ENCODE results near the gene ELP2.

DNA sequence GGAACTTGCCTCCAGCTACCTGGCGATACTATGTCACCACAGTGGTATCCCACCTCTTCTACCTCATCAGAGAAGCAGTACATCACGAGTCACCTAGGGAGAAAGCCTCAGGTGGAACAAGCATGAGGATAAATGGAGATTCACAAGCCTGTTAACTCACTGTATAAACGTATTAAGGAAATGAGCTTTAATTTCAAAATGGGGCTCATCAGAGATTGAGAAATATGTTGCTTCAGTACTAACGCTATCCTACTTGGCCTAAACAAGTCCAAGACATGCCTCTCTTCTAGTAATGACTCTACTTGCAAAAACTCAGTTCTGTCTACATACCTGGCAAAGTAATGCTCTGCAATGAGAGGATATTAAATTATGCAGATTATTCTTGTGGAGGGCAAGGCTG lies 4.9 kb upstream of the ELP2 start:
- TF ChIP-seq, protein P1, sequence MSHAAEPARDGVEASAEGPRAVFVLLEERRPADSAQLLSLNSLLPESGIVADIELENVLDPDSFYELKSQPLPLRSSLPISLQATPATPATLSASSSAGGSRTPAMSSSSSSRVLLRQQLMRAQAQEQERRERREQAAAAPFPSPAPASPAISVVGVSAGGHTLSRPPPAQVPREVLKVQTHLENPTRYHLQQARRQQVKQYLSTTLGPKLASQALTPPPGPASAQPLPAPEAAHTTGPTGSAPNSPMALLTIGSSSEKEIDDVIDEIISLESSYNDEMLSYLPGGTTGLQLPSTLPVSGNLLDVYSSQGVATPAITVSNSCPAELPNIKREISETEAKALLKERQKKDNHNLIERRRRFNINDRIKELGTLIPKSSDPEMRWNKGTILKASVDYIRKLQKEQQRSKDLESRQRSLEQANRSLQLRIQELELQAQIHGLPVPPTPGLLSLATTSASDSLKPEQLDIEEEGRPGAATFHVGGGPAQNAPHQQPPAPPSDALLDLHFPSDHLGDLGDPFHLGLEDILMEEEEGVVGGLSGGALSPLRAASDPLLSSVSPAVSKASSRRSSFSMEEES (CRISPR knock-in tag; IDR thresholded peaks at IDR 0.05): no peak
- TF ChIP-seq POLR2A (conservative IDR thresholded peaks at IDR 0.05) (no peak), TBL1XR1 (IDR thresholded peaks at IDR 0.05; ENCODE audit: low read length in 2 of 2) (no peak), SLC30A9 (CRISPR knock-in tag; IDR thresholded peaks at IDR 0.05) (no peak), SP1 (CRISPR knock-in tag; IDR thresholded peaks at IDR 0.05) (no peak), SAFB (IDR thresholded peaks at IDR 0.05; ENCODE audit: borderline replicate concordance, low read depth, low read length) (no peak), RBM25 (IDR thresholded peaks at IDR 0.05; ENCODE audit: low read depth, low read length, severe bottlenecking) (no peak), BHLHE40 (IDR thresholded peaks at IDR 0.05; ENCODE audit: low read length) (no peak)
- TF ChIP-seq, protein P2, sequence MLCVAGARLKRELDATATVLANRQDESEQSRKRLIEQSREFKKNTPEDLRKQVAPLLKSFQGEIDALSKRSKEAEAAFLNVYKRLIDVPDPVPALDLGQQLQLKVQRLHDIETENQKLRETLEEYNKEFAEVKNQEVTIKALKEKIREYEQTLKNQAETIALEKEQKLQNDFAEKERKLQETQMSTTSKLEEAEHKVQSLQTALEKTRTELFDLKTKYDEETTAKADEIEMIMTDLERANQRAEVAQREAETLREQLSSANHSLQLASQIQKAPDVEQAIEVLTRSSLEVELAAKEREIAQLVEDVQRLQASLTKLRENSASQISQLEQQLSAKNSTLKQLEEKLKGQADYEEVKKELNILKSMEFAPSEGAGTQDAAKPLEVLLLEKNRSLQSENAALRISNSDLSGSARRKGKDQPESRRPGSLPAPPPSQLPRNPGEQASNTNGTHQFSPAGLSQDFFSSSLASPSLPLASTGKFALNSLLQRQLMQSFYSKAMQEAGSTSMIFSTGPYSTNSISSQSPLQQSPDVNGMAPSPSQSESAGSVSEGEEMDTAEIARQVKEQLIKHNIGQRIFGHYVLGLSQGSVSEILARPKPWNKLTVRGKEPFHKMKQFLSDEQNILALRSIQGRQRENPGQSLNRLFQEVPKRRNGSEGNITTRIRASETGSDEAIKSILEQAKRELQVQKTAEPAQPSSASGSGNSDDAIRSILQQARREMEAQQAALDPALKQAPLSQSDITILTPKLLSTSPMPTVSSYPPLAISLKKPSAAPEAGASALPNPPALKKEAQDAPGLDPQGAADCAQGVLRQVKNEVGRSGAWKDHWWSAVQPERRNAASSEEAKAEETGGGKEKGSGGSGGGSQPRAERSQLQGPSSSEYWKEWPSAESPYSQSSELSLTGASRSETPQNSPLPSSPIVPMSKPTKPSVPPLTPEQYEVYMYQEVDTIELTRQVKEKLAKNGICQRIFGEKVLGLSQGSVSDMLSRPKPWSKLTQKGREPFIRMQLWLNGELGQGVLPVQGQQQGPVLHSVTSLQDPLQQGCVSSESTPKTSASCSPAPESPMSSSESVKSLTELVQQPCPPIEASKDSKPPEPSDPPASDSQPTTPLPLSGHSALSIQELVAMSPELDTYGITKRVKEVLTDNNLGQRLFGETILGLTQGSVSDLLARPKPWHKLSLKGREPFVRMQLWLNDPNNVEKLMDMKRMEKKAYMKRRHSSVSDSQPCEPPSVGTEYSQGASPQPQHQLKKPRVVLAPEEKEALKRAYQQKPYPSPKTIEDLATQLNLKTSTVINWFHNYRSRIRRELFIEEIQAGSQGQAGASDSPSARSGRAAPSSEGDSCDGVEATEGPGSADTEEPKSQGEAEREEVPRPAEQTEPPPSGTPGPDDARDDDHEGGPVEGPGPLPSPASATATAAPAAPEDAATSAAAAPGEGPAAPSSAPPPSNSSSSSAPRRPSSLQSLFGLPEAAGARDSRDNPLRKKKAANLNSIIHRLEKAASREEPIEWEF (CRISPR knock-in tag; IDR thresholded peaks at IDR 0.05): no peak
- TF ChIP-seq, protein P3, sequence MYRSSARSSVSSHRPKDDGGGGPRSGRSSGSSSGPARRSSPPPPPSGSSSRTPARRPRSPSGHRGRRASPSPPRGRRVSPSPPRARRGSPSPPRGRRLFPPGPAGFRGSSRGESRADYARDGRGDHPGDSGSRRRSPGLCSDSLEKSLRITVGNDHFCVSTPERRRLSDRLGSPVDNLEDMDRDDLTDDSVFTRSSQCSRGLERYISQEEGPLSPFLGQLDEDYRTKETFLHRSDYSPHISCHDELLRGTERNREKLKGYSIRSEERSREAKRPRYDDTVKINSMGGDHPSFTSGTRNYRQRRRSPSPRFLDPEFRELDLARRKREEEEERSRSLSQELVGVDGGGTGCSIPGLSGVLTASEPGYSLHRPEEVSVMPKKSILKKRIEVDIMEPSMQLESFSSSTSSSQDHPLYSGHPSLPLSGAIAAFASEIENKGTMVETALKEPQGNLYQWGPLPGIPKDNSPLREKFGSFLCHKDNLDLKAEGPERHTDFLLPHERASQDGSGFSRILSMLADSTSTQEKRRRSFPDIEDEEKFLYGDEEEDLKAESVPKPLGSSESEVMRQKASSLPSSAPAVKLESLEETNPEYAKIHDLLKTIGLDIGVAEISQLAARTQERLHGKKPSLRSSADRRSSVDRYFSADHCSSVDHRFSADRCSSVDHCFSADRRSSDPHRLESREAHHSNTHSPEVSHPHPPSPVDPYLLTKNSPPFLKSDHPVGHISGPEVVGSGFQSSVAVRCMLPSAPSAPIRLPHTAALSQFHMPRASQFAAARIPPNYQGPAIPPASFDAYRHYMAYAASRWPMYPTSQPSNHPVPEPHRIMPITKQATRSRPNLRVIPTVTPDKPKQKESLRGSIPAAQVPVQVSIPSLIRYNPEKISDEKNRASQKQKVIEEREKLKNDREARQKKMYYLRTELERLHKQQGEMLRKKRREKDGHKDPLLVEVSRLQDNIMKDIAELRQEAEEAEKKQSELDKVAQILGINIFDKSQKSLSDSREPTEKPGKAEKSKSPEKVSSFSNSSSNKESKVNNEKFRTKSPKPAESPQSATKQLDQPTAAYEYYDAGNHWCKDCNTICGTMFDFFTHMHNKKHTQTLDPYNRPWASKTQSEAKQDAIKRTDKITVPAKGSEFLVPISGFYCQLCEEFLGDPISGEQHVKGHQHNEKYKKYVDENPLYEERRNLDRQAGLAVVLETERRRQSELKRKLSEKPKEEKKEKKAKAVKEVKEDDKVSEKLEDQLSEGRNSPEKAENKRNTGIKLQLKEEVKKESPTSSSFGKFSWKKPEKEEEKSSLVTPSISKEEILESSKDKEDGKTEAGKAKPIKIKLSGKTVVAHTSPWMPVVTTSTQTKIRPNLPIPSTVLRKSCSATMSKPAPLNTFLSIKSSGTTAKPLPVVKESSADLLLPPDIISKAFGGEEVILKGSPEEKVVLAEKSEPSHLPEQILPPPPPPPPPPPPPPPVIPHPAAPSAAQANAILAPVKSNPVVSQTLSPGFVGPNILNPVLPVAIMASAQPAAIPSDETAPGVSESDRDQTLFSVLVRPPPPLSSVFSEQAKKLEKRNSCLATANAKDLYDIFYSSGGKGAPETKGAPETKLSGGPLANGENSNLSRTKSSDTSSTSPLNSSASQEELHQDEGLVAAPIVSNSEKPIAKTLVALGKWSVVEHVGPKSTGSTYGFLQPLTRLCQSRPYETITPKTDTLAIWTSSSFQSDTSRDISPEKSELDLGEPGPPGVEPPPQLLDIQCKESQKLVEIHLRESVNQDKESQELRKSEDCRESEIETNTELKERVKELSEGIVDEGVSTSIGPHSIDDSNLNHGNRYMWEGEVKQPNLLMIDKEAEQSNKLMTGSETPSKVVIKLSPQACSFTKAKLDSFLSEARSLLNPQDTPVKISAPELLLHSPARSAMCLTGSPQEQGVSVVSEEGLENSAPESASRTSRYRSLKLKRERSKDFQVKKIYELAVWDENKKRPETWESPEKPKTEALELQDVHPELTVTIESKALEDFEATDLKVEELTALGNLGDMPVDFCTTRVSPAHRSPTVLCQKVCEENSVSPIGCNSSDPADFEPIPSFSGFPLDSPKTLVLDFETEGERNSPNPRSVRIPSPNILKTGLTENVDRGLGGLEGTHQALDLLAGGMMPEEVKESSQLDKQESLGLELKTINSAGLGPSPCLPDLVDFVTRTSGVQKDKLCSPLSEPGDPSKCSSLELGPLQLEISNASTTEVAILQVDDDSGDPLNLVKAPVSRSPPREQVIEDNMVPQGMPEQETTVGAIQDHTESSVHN (IDR thresholded peaks at IDR 0.05; ENCODE audit: borderline replicate concordance in 1 of 2, low read depth in 1 of 2): no peak
- TF ChIP-seq, protein P4, sequence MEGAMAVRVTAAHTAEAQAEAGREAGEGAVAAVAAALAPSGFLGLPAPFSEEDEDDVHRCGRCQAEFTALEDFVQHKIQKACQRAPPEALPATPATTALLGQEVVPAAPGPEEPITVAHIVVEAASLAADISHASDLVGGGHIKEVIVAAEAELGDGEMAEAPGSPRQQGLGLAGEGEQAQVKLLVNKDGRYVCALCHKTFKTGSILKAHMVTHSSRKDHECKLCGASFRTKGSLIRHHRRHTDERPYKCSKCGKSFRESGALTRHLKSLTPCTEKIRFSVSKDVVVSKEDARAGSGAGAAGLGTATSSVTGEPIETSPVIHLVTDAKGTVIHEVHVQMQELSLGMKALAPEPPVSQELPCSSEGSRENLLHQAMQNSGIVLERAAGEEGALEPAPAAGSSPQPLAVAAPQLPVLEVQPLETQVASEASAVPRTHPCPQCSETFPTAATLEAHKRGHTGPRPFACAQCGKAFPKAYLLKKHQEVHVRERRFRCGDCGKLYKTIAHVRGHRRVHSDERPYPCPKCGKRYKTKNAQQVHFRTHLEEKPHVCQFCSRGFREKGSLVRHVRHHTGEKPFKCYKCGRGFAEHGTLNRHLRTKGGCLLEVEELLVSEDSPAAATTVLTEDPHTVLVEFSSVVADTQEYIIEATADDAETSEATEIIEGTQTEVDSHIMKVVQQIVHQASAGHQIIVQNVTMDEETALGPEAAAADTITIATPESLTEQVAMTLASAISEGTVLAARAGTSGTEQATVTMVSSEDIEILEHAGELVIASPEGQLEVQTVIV (CRISPR knock-in tag; IDR thresholded peaks at IDR 0.05; ENCODE audit: borderline replicate concordance): no peak

Measured in K562 (cell line).